ENCODE data around the gene CD34.
"Not testable (repeated sequence)": the region's sequence is repeated elsewhere in the genome, so short reads cannot be mapped to it uniquely, and the experiment has no call there.

Gene CD34

GRCh38 chr1:207933205-207933800 is 22.4 kb upstream of the CD34 start:
- no peak overlapping the region for H3K4me3 ChIP-seq (ENCODE audit: low read depth, low read length)
- DNase-seq (ENCODE audit: low read depth) = no peak
- TF ChIP-seq MAX (IDR thresholded peaks at IDR 0.05; ENCODE audit: low read depth, low read length) (no peak), CTCF (IDR thresholded peaks at IDR 0.05; ENCODE audit: low read depth, low read length) (no peak), POLR2A (IDR thresholded peaks at IDR 0.05; ENCODE audit: extremely low read depth, insufficient read length) (no peak), MYC (IDR thresholded peaks at IDR 0.05; ENCODE audit: low read depth, low read length) (no peak)

- DNase-seq (ENCODE audit: low read depth) = no peak
- no peak for TF ChIP-seq CTCF (IDR thresholded peaks at IDR 0.05; ENCODE audit: low read depth, low read length)
- no peak for TF ChIP-seq MAX (IDR thresholded peaks at IDR 0.05; ENCODE audit: low read depth, low read length)
- TF ChIP-seq MYC (IDR thresholded peaks at IDR 0.05; ENCODE audit: low read depth, low read length) = no peak
- no peak for TF ChIP-seq POLR2A (IDR thresholded peaks at IDR 0.05; ENCODE audit: extremely low read depth, insufficient read length)
- H3K4me3 ChIP-seq (ENCODE audit: low read depth, low read length) = no peak overlapping the region
These were observed 16.1 kb upstream of the CD34 start for GRCh38 chr1:207926984-207927383.

- not testable (repeated sequence) for H3K4me3 ChIP-seq (ENCODE audit: low read depth, low read length); DNase-seq (ENCODE audit: low read depth)
These were observed 15.0 kb upstream of the CD34 start for GRCh38 chr1:207925969-207926368.

GRCh38 chr1:207925210-207925609 is 14.3 kb upstream of the CD34 start:
- TF ChIP-seq MAX (IDR thresholded peaks at IDR 0.05; ENCODE audit: low read depth, low read length) = no peak
- TF ChIP-seq CTCF (IDR thresholded peaks at IDR 0.05; ENCODE audit: low read depth, low read length) = no peak
- no peak for TF ChIP-seq MYC (IDR thresholded peaks at IDR 0.05; ENCODE audit: low read depth, low read length)
- no peak for TF ChIP-seq POLR2A (IDR thresholded peaks at IDR 0.05; ENCODE audit: extremely low read depth, insufficient read length)

GRCh38 chr1:207923561-207923960 is 12.6 kb upstream of the CD34 start:
- no peak for TF ChIP-seq CTCF (IDR thresholded peaks at IDR 0.05; ENCODE audit: low read depth, low read length)
- TF ChIP-seq MYC (IDR thresholded peaks at IDR 0.05; ENCODE audit: low read depth, low read length) = no peak
- TF ChIP-seq POLR2A (IDR thresholded peaks at IDR 0.05; ENCODE audit: extremely low read depth, insufficient read length) = no peak
- TF ChIP-seq MAX (IDR thresholded peaks at IDR 0.05; ENCODE audit: low read depth, low read length) = no peak
- H3K4me3 ChIP-seq (ENCODE audit: low read depth, low read length) = no peak overlapping the region
- peak; percentile 81 for DNase-seq (ENCODE audit: low read depth)

More at GRCh38 chr1:207925210-207925609, 14.3 kb upstream of the CD34 start:
- DNase-seq (ENCODE audit: low read depth) = no peak
- no peak overlapping the region for H3K4me3 ChIP-seq (ENCODE audit: low read depth, low read length)

- TF ChIP-seq MAX (IDR thresholded peaks at IDR 0.05; ENCODE audit: low read depth, low read length) (no peak), MYC (IDR thresholded peaks at IDR 0.05; ENCODE audit: low read depth, low read length) (no peak), POLR2A (IDR thresholded peaks at IDR 0.05; ENCODE audit: extremely low read depth, insufficient read length) (no peak), CTCF (IDR thresholded peaks at IDR 0.05; ENCODE audit: low read depth, low read length) (no peak)
- no peak overlapping the region for H3K4me3 ChIP-seq (ENCODE audit: low read depth, low read length)
- no peak for DNase-seq (ENCODE audit: low read depth)
These were observed 12.2 kb upstream of the CD34 start for GRCh38 chr1:207923121-207923520.

Data from NB4 (cell line).